Tibial nerve (tissue), 4 donors: ENCODE results near the gene WNT8A. TPM values are rescaled to one million over a fixed set of nuclear protein-coding genes. Genes with fewer than 3 reads are reported as not detected.

Experiments
- DNase-seq, 2 donors: peaks; one replicate each; pipeline ENCODE4 v3.0.0-alpha.2; 2019; ENCODE audit warnings: low spot score in 2 of 2
- H3K27ac ChIP-seq, 4 donors: fragments of 200-600 bp; sonication (generic) in 3 of 4; one replicate each; pipeline ENCODE4 v1.5.1; 2017 to 2019; ENCODE audit warnings: mild to moderate bottlenecking in 1 of 4
- H3K27me3 ChIP-seq, 2 donors: fragments of 200-600 bp; sonication (generic) in 1 of 2; one replicate each; pipeline versions ENCODE4 v1.5.1 to v1.6.0; 2017 to 2019
- H3K36me3 ChIP-seq, 3 donors: fragments of 200-600 bp; sonication (generic); one replicate each; pipeline ENCODE4 v1.5.1; 2018 to 2019
- H3K4me1 ChIP-seq, 4 donors: fragments of 200-600 bp; sonication (generic) in 3 of 4; one replicate each; pipeline ENCODE4 v1.5.1; 2017 to 2019
- H3K4me3 ChIP-seq, 4 donors: fragments of 200-600 bp; sonication (generic) in 3 of 4; one replicate each; pipeline ENCODE4 v1.5.1; 2017 to 2019; ENCODE audit warnings: mild to moderate bottlenecking in 1 of 4, moderate library complexity in 1 of 4
- H3K9me3 ChIP-seq, 4 donors: fragments of 200-600 bp; sonication (generic) in 3 of 4; one replicate each; pipeline ENCODE4 v1.5.1; 2017 to 2019
- CTCF ChIP-seq, 5 experiments: fragments of 200-600 bp in 3 of 5; fragments of 450-650 bp in 2 of 5; sonication (generic) in 3 of 5; IDR thresholded peaks; one replicate each; pipeline ENCODE4 v1.5.1; 2016 to 2019; ENCODE audit warnings: antibody characterized with exemption in 5 of 5, mild to moderate bottlenecking in 3 of 5, moderate library complexity in 2 of 5
- EP300 ChIP-seq, 2 donors: sonication (generic); formaldehyde crosslinking; IDR thresholded peaks; one replicate each; pipeline ENCODE4 v1.6.1; 2017; ENCODE audit warnings: antibody characterized with exemption in 2 of 2, mild to moderate bottlenecking in 1 of 2
- POLR2A ChIP-seq, 2 donors: fragments of 450-650 bp; IDR thresholded peaks; one replicate each; pipeline ENCODE4 v1.6.1; 2017; ENCODE audit warnings: antibody characterized with exemption in 2 of 2, mild to moderate bottlenecking in 2 of 2, moderate library complexity in 2 of 2
- WGBS, 2 donors: methylation state at CpG; one replicate each; pipeline ENCODE4 v1.1.5; 2018; 5-methylcytosine and 5-hydroxymethylcytosine counted together
- total RNA-seq, 4 donors: library from RNA; depleted of rRNA; stranded (reverse); fragments of >200 nt; gene quantifications; one replicate each; pipeline ENCODE4 v1.1.0, GENCODE V29; 2016

The WNT8A gene
- total RNA-seq, 4 donors from 2014 or later, result not detected

DNA sequence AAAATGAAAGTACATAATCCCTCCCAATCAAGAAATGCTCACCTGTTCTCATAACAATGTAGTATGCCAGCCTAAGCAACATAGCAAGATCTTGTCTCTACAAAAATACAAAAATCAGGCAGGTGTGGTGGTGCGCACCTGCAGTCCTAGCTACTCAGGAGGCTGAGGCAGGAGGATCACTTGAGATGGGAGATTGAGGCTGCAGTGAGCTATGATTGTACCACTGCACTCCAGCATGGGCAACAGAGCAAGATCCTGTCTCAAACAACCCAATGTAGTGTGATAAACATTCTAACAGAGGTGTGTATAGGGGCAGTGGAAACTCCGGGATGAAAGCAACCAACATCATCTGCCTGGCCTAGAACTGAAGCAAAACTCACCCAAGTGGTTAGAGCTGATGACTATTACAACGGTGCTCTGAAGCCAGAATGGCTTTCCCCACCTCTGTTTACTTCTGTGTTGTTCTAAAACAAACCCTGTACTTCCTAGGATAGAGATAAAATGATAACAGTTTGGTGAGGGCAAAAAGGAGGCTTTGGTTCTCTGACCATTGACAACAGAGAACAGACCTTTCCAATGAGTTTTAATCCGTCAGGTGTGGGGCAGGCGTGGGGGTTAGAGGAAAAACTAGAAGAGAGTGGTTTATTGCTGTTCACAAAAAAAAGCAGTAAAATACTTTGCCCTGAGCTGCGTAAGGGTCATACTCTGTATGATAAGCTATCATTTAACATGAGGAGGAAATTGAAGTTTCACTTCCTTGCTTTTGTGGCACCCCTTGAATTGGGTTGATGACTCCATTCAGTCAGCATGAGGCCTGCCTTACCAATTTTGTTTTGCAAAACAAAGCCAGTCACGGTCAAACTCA is 18.9 kb downstream of the WNT8A start:
- no peaks in the 10 kb centered on the region for H3K4me1 ChIP-seq
- no peaks in the 10 kb centered on the region for H3K27me3 ChIP-seq
- no peaks in the 10 kb centered on the region for H3K36me3 ChIP-seq
- H3K9me3 ChIP-seq, result no peaks in the 10 kb centered on the region
- WGBS, 2 donors, result 52% methylated on average over 7 of the region's 7 CpGs
- no peak overlapping the region for H3K27ac ChIP-seq
- TF ChIP-seq CTCF (IDR thresholded peaks at IDR 0.05) (no peak), POLR2A (IDR thresholded peaks at IDR 0.05) (no peak), EP300 (IDR thresholded peaks at IDR 0.05) (no peak)
- H3K4me3 ChIP-seq, result no peak overlapping the region
- no peak for DNase-seq

- TF ChIP-seq POLR2A (IDR thresholded peaks at IDR 0.05) (no peak), EP300 (IDR thresholded peaks at IDR 0.05) (no peak), CTCF (IDR thresholded peaks at IDR 0.05) (no peak)
- Histone ChIP-seq H3K27ac (no peak overlapping the region), H3K9me3 (no peaks in the 10 kb centered on the region), H3K4me3 (no peak overlapping the region), H3K27me3 (no peaks in the 10 kb centered on the region), H3K36me3 (no peaks in the 10 kb centered on the region), H3K4me1 (no peaks in the 10 kb centered on the region)
- WGBS, 2 donors, result 12 to 13% methylated on average over 3 of the region's 3 CpGs
- DNase-seq, result no peak
Measured at GRCh38 chr5:138103319-138103637, 19.4 kb downstream of the WNT8A start.

DNA sequence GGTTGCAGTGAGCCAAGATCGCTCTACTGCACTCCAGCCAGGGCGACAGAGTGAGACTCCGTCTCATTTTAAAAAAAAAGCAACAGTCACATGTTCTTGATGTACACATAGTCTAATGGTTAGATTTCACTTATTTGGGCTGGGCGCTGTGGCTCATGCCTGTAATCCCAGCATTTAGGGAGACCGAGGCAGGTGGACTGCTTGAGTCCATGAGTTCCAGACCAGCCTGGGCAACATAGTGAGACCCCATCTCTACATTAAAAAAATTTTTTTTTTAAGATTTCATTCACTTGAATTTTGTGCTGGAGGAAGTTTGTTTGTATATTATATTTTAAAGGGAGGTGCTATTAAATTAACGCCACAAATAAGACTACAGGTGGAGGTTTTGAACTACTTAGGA is 21.9 kb downstream of the WNT8A start:
- Histone ChIP-seq H3K27ac (no peak overlapping the region), H3K36me3 (no peaks in the 10 kb centered on the region), H3K4me3 (no peak overlapping the region), H3K4me1 (no peaks in the 10 kb centered on the region), H3K27me3 (peaks cover 0 to 3% of the 10 kb centered on the region in 2 donors), H3K9me3 (no peaks in the 10 kb centered on the region)
- no peak for TF ChIP-seq EP300 (IDR thresholded peaks at IDR 0.05)
- TF ChIP-seq POLR2A (IDR thresholded peaks at IDR 0.05), result no peak
- no peak for TF ChIP-seq CTCF (IDR thresholded peaks at IDR 0.05)
- 97 to 98% methylated on average over 6 of the region's 6 CpGs for WGBS, 2 donors
- DNase-seq, result no peak

- TF ChIP-seq EP300 (IDR thresholded peaks at IDR 0.05) (no peak), CTCF (IDR thresholded peaks at IDR 0.05) (no peak), POLR2A (IDR thresholded peaks at IDR 0.05) (no peak)
- 20 to 34% methylated on average over 1 of the region's 1 CpG for WGBS, 2 donors
- Histone ChIP-seq H3K27me3 (peaks cover 0 to 4% of the 10 kb centered on the region in 2 donors), H3K4me3 (no peak overlapping the region), H3K36me3 (no peaks in the 10 kb centered on the region), H3K27ac (no peak overlapping the region), H3K4me1 (no peaks in the 10 kb centered on the region), H3K9me3 (no peaks in the 10 kb centered on the region)
- DNase-seq, result no peak
Measured at GRCh38 chr5:138107213-138107612, 23.4 kb downstream of the WNT8A start.

DNA sequence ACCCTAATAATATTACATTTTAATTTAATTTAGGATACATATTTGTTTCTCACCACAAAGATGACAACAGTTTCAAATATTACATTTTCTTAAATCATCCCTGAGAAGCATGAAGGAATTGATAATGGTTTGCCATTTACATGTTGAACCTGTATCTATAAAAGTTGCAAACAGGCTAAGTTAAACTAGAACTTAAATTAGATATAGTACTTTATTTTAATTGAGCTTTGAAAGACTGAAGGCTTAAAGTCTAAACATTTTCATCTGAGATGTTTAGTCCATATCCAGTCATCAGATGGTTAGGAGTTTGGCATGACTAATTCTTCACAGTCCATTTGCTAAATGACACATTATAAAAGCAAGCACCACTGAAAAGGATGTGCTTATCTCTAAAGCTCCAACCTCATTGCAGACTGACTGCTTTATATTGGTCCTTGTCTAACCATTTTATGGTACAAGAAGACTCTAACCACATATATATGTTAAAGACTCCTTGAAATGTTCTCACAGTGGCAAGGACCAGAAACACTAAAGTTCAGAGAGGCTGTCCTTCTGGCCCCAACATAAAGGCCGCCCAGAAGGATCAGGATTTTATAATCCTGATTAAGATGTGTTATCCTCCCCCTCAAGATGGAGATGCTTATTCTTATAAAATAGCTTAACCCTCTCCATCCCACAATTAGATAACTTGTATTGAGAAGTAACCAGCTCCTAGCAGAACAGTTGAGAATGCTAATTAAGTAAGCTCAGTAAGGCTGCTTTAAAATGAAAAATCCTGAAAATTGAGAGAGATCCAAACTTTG is 25.8 kb downstream of the WNT8A start:
- peaks cover 0 to 4% of the 10 kb centered on the region in 2 donors for H3K27me3 ChIP-seq
- no peak overlapping the region for H3K4me3 ChIP-seq
- no peaks in the 10 kb centered on the region for H3K36me3 ChIP-seq
- no peaks in the 10 kb centered on the region for H3K9me3 ChIP-seq
- H3K4me1 ChIP-seq, result no peaks in the 10 kb centered on the region
- no peak overlapping the region for H3K27ac ChIP-seq
- DNase-seq, result no peak
- 82 to 83% methylated on average over 1 of the region's 1 CpG for WGBS, 2 donors
- TF ChIP-seq CTCF (IDR thresholded peaks at IDR 0.05), result no peak
- TF ChIP-seq EP300 (IDR thresholded peaks at IDR 0.05), result no peak
- TF ChIP-seq POLR2A (IDR thresholded peaks at IDR 0.05), result no peak
